ENCODE measurements around the gene SLC38A5. TPM values are rescaled to one million over a fixed set of nuclear protein-coding genes. Genes with fewer than 3 reads are reported as not detected.
A peak's percentile ranks its signal among the peaks of the same experiment; 100 is the strongest.

Gene SLC38A5
- total and polyA plus RNA-seq, 9 of the 15 experiments (the other 6 are each of a cell fraction or from before 2014, with no cell fraction given), result 9.3 to 228 (median 142) TPM

DNA sequence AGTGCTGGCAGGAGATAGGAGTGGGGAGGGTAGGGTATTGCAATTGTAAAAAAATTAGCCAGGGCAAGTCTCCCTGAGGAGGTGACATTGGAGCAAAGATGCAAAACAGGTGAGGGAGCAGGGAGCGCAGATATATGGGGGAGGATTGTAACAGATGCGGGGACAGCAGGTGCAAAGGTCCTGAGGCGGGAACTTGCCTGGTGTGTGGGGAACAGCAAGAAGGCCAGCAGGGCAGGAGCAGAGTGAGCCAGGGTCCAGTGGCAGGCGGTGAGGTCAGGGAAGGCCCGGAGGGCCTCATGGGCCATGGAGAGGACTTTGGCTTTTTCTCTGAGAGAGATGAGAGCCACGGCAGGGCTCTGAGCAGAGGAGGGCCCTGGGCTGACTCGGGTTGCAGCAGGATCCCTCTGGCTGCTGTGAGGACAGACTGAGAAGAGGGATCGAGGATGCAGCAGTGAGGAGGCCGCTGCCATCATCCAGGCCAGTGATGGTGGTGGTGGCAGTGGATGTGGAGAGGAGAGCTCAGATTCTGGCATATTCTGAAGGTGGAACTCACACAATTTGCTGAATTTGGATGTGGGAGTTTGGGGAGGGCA lies 44.9 kb upstream of the SLC38A5 start:
- CTCF ChIA-PET (ENCODE audit: low intra/inter-chr PET ratio), result interaction anchor here (0.7 kb wide), 1 partner anchor 777 kb away, joined by 3 read pairs; no protein-coding TSS in a partner anchor
- POLR2A ChIA-PET, result interaction anchor here (0.5 to 1.1 kb wide), 3 partner anchors 12 to 16 kb away, joined by 3 to 4 read pairs (median 4); no protein-coding TSS in a partner anchor

More for the DNA sequence above, 44.9 kb upstream of the SLC38A5 start:
- BruUV-seq (replicated peaks), result no TSS peak
- no peaks in the 10 kb centered on the region for H3K79me2 ChIP-seq (ENCODE audit: control insufficient read depth, insufficient read depth, low read length)
- H3K27ac ChIP-seq (ENCODE audit: extremely low read depth, low read depth, low read length), result no peak overlapping the region
- H3K9ac ChIP-seq (ENCODE audit: insufficient read depth in 1 of 2, low read depth in 2 of 2, low read length in 2 of 2), result peak overlapping the region in 1 of 2 experiments; percentile 13; a peak in 1 of 4 replicates
- peaks cover 15 to 30% of the 10 kb centered on the region in 2 experiments; a peak in 4 of 5 replicates for H3K4me1 ChIP-seq (replicated peaks in 1 of 2; ENCODE audit: control insufficient read depth in 2 of 2, insufficient read depth in 2 of 2, low read length in 2 of 2)
- no peak for FAIRE-seq
- ATAC-seq, result no peak
- H3K27me3 ChIP-seq (ENCODE audit: control insufficient read depth in 2 of 2, insufficient read depth in 2 of 2, low read length in 2 of 2), result no peaks in the 10 kb centered on the region
- TF ChIP-seq, protein P1, sequence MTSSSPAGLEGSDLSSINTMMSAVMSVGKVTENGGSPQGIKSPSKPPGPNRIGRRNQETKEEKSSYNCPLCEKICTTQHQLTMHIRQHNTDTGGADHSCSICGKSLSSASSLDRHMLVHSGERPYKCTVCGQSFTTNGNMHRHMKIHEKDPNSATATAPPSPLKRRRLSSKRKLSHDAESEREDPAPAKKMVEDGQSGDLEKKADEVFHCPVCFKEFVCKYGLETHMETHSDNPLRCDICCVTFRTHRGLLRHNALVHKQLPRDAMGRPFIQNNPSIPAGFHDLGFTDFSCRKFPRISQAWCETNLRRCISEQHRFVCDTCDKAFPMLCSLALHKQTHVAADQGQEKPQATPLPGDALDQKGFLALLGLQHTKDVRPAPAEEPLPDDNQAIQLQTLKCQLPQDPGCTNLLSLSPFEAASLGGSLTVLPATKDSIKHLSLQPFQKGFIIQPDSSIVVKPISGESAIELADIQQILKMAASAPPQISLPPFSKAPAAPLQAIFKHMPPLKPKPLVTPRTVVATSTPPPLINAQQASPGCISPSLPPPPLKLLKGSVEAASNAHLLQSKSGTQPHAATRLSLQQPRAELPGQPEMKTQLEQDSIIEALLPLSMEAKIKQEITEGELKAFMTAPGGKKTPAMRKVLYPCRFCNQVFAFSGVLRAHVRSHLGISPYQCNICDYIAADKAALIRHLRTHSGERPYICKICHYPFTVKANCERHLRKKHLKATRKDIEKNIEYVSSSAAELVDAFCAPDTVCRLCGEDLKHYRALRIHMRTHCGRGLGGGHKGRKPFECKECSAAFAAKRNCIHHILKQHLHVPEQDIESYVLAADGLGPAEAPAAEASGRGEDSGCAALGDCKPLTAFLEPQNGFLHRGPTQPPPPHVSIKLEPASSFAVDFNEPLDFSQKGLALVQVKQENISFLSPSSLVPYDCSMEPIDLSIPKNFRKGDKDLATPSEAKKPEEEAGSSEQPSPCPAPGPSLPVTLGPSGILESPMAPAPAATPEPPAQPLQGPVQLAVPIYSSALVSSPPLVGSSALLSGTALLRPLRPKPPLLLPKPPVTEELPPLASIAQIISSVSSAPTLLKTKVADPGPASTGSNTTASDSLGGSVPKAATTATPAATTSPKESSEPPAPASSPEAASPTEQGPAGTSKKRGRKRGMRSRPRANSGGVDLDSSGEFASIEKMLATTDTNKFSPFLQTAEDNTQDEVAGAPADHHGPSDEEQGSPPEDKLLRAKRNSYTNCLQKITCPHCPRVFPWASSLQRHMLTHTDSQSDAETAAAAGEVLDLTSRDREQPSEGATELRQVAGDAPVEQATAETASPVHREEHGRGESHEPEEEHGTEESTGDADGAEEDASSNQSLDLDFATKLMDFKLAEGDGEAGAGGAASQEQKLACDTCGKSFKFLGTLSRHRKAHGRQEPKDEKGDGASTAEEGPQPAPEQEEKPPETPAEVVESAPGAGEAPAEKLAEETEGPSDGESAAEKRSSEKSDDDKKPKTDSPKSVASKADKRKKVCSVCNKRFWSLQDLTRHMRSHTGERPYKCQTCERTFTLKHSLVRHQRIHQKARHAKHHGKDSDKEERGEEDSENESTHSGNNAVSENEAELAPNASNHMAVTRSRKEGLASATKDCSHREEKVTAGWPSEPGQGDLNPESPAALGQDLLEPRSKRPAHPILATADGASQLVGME (CRISPR knock-in tag; IDR thresholded peaks at IDR 0.05), result no peak
- no peak for TF ChIP-seq ZFPM2 (CRISPR knock-in tag; IDR thresholded peaks at IDR 0.05)
- TF ChIP-seq BCOR (IDR thresholded peaks at IDR 0.05), result 0 out of 2 replicates have a peak, but pooled peaks have one; percentile 24
- TF ChIP-seq RBM25 (IDR thresholded peaks at IDR 0.05; ENCODE audit: low read depth, low read length, severe bottlenecking), result peak; percentile 52
- TF ChIP-seq STAT5B (CRISPR knock-in tag; IDR thresholded peaks at IDR 0.05), result no peak
- no peak for TF ChIP-seq HMG20B (CRISPR knock-in tag; IDR thresholded peaks at IDR 0.05)
- TF ChIP-seq SMARCE1 (IDR thresholded peaks at IDR 0.05), result no peak
- TF ChIP-seq TAF1 (IDR thresholded peaks at IDR 0.05; ENCODE audit: control insufficient read depth, extremely low read depth, insufficient read depth, low read length, severe bottlenecking), result no peak
- TF ChIP-seq BDP1 (IDR thresholded peaks at IDR 0.05; ENCODE audit: insufficient read depth, insufficient read length), result no peak
- no peak for TF ChIP-seq ZNF217 (CRISPR knock-in tag; IDR thresholded peaks at IDR 0.05)
- no peak for TF ChIP-seq RHOXF2B (CRISPR knock-in tag; conservative IDR thresholded peaks at IDR 0.05)
- TF ChIP-seq SIX5 (IDR thresholded peaks at IDR 0.05; ENCODE audit: borderline replicate concordance in 1 of 2, insufficient read depth in 1 of 2, low read depth in 1 of 2, low read length in 2 of 2), result no peak
- no peak for TF ChIP-seq ZBTB9 (CRISPR knock-in tag; IDR thresholded peaks at IDR 0.05)
- no peak for TF ChIP-seq ZNF639 (CRISPR knock-in tag; conservative IDR thresholded peaks at IDR 0.05 in 1 of 2, IDR thresholded peaks at IDR 0.05 in 1 of 2)
- 77% methylated on average over 8 of the region's 9 CpGs for whole genome bisulfite sequencing (ENCODE audit: insufficient coverage, low coverage, missing lambda C conversion rate)
- no peak for DNase-seq (ENCODE audit: extremely low read depth in 1 of 4, low spot score in 3 of 4)
- in situ Hi-C loops (cut with MboI), result no loop called here
- no peak overlapping the region for H3K4me2 ChIP-seq (ENCODE audit: insufficient read depth, low read length)
- H4K20me1 ChIP-seq (replicated peaks; ENCODE audit: control insufficient read depth, insufficient read depth, low read length), result no peaks in the 10 kb centered on the region
- no peaks in the 10 kb centered on the region for H3K9me3 ChIP-seq (replicated peaks; ENCODE audit: control insufficient read depth, insufficient read depth, low read depth, low read length)
- intact Hi-C loops (cut with micrococcal nuclease), result no loop called here
- H3K9me1 ChIP-seq (ENCODE audit: control insufficient read depth, insufficient read depth, low read length), result peaks cover 4% of the 10 kb centered on the region
- H2AFZ ChIP-seq (ENCODE audit: low read depth, low read length), result no peak overlapping the region
- no peak overlapping the region for H3K4me3 ChIP-seq
- no peaks in the 10 kb centered on the region; the same call in 2 of the 3 replicates for H3K36me3 ChIP-seq (ENCODE audit: control insufficient read depth, insufficient read depth, low read length)

Measured in K562 (cell line).